GM10266 (cell line): ENCODE data around the gene SPIRE1.

Experiments
- DNase-seq: peaks from one replicate; pipeline ENCODE4 v3.0.0; 2012; ENCODE audit errors: extremely low spot score
- CTCF ChIP-seq: IDR thresholded peaks from 2 replicates; pipeline ENCODE4 v1.5.1; 2012; ENCODE audit warnings: mild to moderate bottlenecking, low read depth; ENCODE audit not compliant: control insufficient read depth, insufficient read depth; ENCODE audit errors: missing control alignments

Gene SPIRE1

GRCh38 chr18:12615748-12616147 lies 42.2 kb downstream of the SPIRE1 start:
- DNase-seq: no peak
- no peak for TF ChIP-seq CTCF

- no peak for DNase-seq
- TF ChIP-seq CTCF: no peak
These were observed 49.6 kb downstream of the SPIRE1 start for GRCh38 chr18:12608301-12608700.

GRCh38 chr18:12606592-12607315 lies 51.2 kb downstream of the SPIRE1 start:
- no peak for DNase-seq
- TF ChIP-seq CTCF: no peak

GRCh38 chr18:12604445-12605007 lies 53.4 kb downstream of the SPIRE1 start:
- TF ChIP-seq CTCF: no peak
- no peak for DNase-seq

- DNase-seq: no peak
- TF ChIP-seq CTCF: no peak
These were observed 57.9 kb downstream of the SPIRE1 start for GRCh38 chr18:12599966-12600365.

GRCh38 chr18:12599543-12599942 lies 58.4 kb downstream of the SPIRE1 start:
- TF ChIP-seq CTCF: no peak
- no peak for DNase-seq

GRCh38 chr18:12598181-12598930 lies 59.6 kb downstream of the SPIRE1 start:
- DNase-seq: no peak

More at GRCh38 chr18:12598181-12598930, 59.6 kb downstream of the SPIRE1 start:
- no peak for TF ChIP-seq CTCF
